GM23338 (cell line): ENCODE measurements around the gene PTPRH. TPM values are rescaled to one million over a fixed set of nuclear protein-coding genes. Genes with fewer than 3 reads are reported as not detected.

ENCODE experiments used
- ATAC-seq: fragments of 200-7000 bp; cut with Tn5 transposase; 3 replicates; pipeline ENCODE4 v1.9.1; 2020
- DNase-seq: peaks from one replicate; pipeline ENCODE4 v3.0.0-alpha.2; 2015; ENCODE audit warnings: low spot score
- H2AFZ ChIP-seq: fragments of 200-600 bp; sonication (generic); 2 replicates; pipeline ENCODE4 v1.8.0; 2016; ENCODE audit warnings: antibody characterized with exemption, mild to moderate bottlenecking, moderate library complexity
- H3F3A ChIP-seq: fragments of 200-600 bp; sonication (generic); replicated peaks from 2 replicates; pipeline ENCODE4 v1.8.0; 2017; ENCODE audit warnings: antibody characterized with exemption, mixed run types, low read depth
- H3K27ac ChIP-seq: fragments of 200-600 bp; sonication (generic); 2 replicates; pipeline ENCODE4 v1.6.1; 2016; ENCODE audit warnings: low read depth
- H3K27me3 ChIP-seq: fragments of 200-600 bp; sonication (generic); 2 replicates; pipeline ENCODE4 v1.8.0; 2016; ENCODE audit warnings: mild to moderate bottlenecking, mixed run types, moderate library complexity; ENCODE audit not compliant: insufficient read depth
- H3K36me3 ChIP-seq: fragments of 200-600 bp; sonication (generic); 2 replicates; pipeline ENCODE4 v1.8.0; 2016; ENCODE audit warnings: mild to moderate bottlenecking; ENCODE audit not compliant: insufficient read depth
- H3K4me1 ChIP-seq: fragments of 200-600 bp; sonication (generic); 2 replicates; pipeline ENCODE4 v1.8.0; 2016; ENCODE audit warnings: mild to moderate bottlenecking, moderate library complexity; ENCODE audit not compliant: insufficient read depth
- H3K4me2 ChIP-seq: fragments of 200-600 bp; sonication (generic); 2 replicates; pipeline ENCODE4 v1.7.1; 2017; ENCODE audit warnings: mixed run types
- H3K4me3 ChIP-seq: fragments of 200-600 bp; sonication (generic); 2 replicates; pipeline ENCODE4 v1.6.1; 2016; ENCODE audit warnings: mixed run types
- H3K79me2 ChIP-seq: fragments of 200-600 bp; sonication (generic); replicated peaks from 2 replicates; pipeline ENCODE4 v1.8.0; 2017; ENCODE audit warnings: mild to moderate bottlenecking; ENCODE audit not compliant: insufficient read depth
- H3K9me2 ChIP-seq: fragments of 200-600 bp; sonication (generic); 2 replicates; pipeline ENCODE4 v1.8.0; 2017; ENCODE audit not compliant: insufficient read depth
- H4K20me1 ChIP-seq: fragments of 200-600 bp; sonication (generic); replicated peaks from 2 replicates; pipeline ENCODE4 v1.8.0; 2017; ENCODE audit warnings: mild to moderate bottlenecking; ENCODE audit not compliant: insufficient read depth
- H3K27ac Mint-ChIP-seq: 2 replicates; pipeline ENCODE4 v1.8.0; 2020; ENCODE audit warnings: inconsistent platforms, mild to moderate bottlenecking, moderate library complexity, mixed read lengths
- H3K27me3 Mint-ChIP-seq: 3 replicates; pipeline ENCODE4 v1.8.0; 2022; ENCODE audit warnings: low read depth, mild to moderate bottlenecking, moderate library complexity, mixed read lengths, inconsistent platforms; ENCODE audit not compliant: insufficient read depth, poor library complexity
- H3K36me3 Mint-ChIP-seq: 3 replicates; pipeline ENCODE4 v1.8.0; 2021; ENCODE audit warnings: low read depth, mild to moderate bottlenecking, inconsistent platforms, moderate library complexity, mixed read lengths
- H3K4me1 Mint-ChIP-seq: 3 replicates; pipeline ENCODE4 v1.8.0; 2020; ENCODE audit warnings: mild to moderate bottlenecking, inconsistent platforms, mixed read lengths
- H3K4me3 Mint-ChIP-seq: 3 replicates; pipeline ENCODE4 v1.8.0; 2021; ENCODE audit warnings: moderate library complexity, mild to moderate bottlenecking, inconsistent platforms, mixed read lengths
- H3K9me3 Mint-ChIP-seq: 3 replicates; pipeline ENCODE4 v1.8.0; 2020; ENCODE audit warnings: moderate library complexity, mild to moderate bottlenecking, inconsistent platforms, mixed read lengths
- CREB1 ChIP-seq: fragments of 250-450 bp; sonication (Bioruptor Pico); IDR thresholded peaks from 2 replicates; pipeline ENCODE4 v1.5.0; 2020; ENCODE audit warnings: low read depth, mild to moderate bottlenecking, moderate library complexity
- JUNB ChIP-seq: IDR thresholded peaks from one replicate; pipeline ENCODE4 v1.6.1; 2016; ENCODE audit warnings: antibody characterized with exemption; ENCODE audit not compliant: unreplicated experiment
- NANOG ChIP-seq: IDR thresholded peaks from 2 replicates; pipeline ENCODE4 v1.6.1; 2016; ENCODE audit warnings: antibody characterized with exemption, borderline replicate concordance
- REST ChIP-seq: IDR thresholded peaks from one replicate; pipeline ENCODE4 v1.6.1; 2018; ENCODE audit warnings: antibody characterized with exemption; ENCODE audit not compliant: unreplicated experiment
- polyA plus RNA-seq: library from polyadenylated mRNA; unstranded; fragments of >200 nt; fragmentation: Nextera tagmentation; extraction: Ambion mirVana; gene quantifications from 2 replicates; pipeline ENCODE4 v1.2.1, GENCODE V29; 2016
- total RNA-seq: library from RNA; depleted of rRNA; stranded (reverse); fragments of >200 nt; shearing (Covaris generic); gene quantifications from 2 replicates; pipeline ENCODE4 v1.2.3, GENCODE V29; 2014
- TF ChIP-seq, protein P1 (sequence below): fragments of 250-450 bp; sonication (Bioruptor Pico); IDR thresholded peaks from 2 replicates; pipeline ENCODE4 v1.5.0; 2020; ENCODE audit warnings: mild to moderate bottlenecking, moderate library complexity

Gene PTPRH
- total and polyA plus RNA-seq, 2 experiments from 2014 or later = 0.16 to 2.1 TPM

- Histone ChIP-seq H3K9me2 (no peaks in the 10 kb centered on the region), H4K20me1 (peaks cover 51% of the 10 kb centered on the region), H3K4me2 (peak overlapping the region; percentile 98), H3K4me1 (peaks cover 30% of the 10 kb centered on the region), H3K27ac (no peak overlapping the region; the same call in 1 of the 2 replicates), H3F3A (peaks cover 21% of the 10 kb centered on the region), H3K27me3 (no peaks in the 10 kb centered on the region), H3K36me3 (no peaks in the 10 kb centered on the region), H3K4me3 (peak overlapping the region; percentile 90), H3K79me2 (peaks cover 64% of the 10 kb centered on the region), H2AFZ (no peak overlapping the region)
- H3K4me3 Mint-ChIP-seq = peak overlapping the region; percentile 98
- DNase-seq (no peak), ATAC-seq (no peak)
- H3K27ac Mint-ChIP-seq = no peak overlapping the region
- TF ChIP-seq CREB1 (no peak), NANOG (no peak), JUNB (no peak), REST (no peak)
- H3K27me3 Mint-ChIP-seq = peaks cover 19% of the 10 kb centered on the region
- H3K9me3 Mint-ChIP-seq = no peaks in the 10 kb centered on the region
- H3K36me3 Mint-ChIP-seq = no peaks in the 10 kb centered on the region; the same call in 2 of the 3 replicates
- peaks cover 56% of the 10 kb centered on the region for H3K4me1 Mint-ChIP-seq
Observed at GRCh38 chr19:55256562-55257460, 47.5 kb upstream of the PTPRH start.

DNA sequence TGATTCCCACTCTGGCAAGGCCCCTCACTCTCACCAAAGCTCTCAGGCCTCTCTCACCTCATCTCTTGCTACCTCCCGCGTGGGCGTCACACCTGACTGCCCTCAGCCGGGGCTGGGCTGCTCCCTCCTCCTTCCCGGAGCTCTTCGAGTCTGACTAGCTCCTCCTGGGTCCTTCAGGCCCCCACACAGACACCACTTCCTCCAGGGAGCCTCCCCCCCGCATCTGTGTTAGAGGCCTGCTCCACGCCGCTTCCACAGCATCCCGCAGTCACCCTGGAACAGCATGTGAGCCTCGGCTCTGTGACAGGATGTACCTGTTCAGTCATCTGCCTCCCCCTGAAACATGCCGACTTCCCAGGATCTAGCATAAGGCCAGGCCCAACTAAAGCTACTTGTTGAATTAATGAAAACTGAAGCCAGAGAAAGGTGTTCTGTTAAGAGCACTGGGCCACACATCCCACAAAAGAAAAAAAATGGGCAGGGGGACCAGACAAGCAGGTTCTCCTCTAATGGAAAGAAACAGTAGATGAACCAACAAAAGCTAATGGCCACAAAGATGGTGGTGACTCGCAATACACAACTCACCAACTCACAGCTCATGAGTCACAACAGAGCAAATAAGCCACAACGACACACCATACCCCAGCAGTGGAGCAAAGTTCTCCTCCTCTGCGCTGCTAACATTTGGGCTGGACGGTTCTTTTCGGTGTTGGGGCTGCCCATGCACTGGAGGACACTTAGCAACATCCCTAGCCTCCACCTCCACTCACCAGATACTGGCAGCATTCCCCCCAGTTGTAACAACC is 46.5 kb upstream of the PTPRH start:
- H3K4me3 ChIP-seq = 0 out of 2 replicates have a peak overlapping the region, but pooled peaks have one; percentile 26
- H3K27ac Mint-ChIP-seq = peak overlapping the region; percentile 79; the same call in 1 of the 2 replicates

More for the DNA sequence above, 46.5 kb upstream of the PTPRH start:
- Histone ChIP-seq H3K9me2 (no peaks in the 10 kb centered on the region), H3K79me2 (peaks cover 74% of the 10 kb centered on the region), H3K27ac (no peak overlapping the region), H3K4me1 (peaks cover 30% of the 10 kb centered on the region), H4K20me1 (peaks cover 51% of the 10 kb centered on the region), H3K4me2 (0 out of 2 replicates have a peak overlapping the region, but pooled peaks have one; percentile 38), H3F3A (peaks cover 17% of the 10 kb centered on the region), H3K36me3 (no peaks in the 10 kb centered on the region), H2AFZ (no peak overlapping the region), H3K27me3 (no peaks in the 10 kb centered on the region)
- DNase-seq = no peak
- ATAC-seq = no peak
- Mint-ChIP-seq H3K4me3 (peak overlapping the region; percentile 98), H3K27me3 (peaks cover 20% of the 10 kb centered on the region), H3K4me1 (peaks cover 56% of the 10 kb centered on the region), H3K36me3 (no peaks in the 10 kb centered on the region; the same call in 2 of the 3 replicates), H3K9me3 (no peaks in the 10 kb centered on the region)
- TF ChIP-seq, protein P1, sequence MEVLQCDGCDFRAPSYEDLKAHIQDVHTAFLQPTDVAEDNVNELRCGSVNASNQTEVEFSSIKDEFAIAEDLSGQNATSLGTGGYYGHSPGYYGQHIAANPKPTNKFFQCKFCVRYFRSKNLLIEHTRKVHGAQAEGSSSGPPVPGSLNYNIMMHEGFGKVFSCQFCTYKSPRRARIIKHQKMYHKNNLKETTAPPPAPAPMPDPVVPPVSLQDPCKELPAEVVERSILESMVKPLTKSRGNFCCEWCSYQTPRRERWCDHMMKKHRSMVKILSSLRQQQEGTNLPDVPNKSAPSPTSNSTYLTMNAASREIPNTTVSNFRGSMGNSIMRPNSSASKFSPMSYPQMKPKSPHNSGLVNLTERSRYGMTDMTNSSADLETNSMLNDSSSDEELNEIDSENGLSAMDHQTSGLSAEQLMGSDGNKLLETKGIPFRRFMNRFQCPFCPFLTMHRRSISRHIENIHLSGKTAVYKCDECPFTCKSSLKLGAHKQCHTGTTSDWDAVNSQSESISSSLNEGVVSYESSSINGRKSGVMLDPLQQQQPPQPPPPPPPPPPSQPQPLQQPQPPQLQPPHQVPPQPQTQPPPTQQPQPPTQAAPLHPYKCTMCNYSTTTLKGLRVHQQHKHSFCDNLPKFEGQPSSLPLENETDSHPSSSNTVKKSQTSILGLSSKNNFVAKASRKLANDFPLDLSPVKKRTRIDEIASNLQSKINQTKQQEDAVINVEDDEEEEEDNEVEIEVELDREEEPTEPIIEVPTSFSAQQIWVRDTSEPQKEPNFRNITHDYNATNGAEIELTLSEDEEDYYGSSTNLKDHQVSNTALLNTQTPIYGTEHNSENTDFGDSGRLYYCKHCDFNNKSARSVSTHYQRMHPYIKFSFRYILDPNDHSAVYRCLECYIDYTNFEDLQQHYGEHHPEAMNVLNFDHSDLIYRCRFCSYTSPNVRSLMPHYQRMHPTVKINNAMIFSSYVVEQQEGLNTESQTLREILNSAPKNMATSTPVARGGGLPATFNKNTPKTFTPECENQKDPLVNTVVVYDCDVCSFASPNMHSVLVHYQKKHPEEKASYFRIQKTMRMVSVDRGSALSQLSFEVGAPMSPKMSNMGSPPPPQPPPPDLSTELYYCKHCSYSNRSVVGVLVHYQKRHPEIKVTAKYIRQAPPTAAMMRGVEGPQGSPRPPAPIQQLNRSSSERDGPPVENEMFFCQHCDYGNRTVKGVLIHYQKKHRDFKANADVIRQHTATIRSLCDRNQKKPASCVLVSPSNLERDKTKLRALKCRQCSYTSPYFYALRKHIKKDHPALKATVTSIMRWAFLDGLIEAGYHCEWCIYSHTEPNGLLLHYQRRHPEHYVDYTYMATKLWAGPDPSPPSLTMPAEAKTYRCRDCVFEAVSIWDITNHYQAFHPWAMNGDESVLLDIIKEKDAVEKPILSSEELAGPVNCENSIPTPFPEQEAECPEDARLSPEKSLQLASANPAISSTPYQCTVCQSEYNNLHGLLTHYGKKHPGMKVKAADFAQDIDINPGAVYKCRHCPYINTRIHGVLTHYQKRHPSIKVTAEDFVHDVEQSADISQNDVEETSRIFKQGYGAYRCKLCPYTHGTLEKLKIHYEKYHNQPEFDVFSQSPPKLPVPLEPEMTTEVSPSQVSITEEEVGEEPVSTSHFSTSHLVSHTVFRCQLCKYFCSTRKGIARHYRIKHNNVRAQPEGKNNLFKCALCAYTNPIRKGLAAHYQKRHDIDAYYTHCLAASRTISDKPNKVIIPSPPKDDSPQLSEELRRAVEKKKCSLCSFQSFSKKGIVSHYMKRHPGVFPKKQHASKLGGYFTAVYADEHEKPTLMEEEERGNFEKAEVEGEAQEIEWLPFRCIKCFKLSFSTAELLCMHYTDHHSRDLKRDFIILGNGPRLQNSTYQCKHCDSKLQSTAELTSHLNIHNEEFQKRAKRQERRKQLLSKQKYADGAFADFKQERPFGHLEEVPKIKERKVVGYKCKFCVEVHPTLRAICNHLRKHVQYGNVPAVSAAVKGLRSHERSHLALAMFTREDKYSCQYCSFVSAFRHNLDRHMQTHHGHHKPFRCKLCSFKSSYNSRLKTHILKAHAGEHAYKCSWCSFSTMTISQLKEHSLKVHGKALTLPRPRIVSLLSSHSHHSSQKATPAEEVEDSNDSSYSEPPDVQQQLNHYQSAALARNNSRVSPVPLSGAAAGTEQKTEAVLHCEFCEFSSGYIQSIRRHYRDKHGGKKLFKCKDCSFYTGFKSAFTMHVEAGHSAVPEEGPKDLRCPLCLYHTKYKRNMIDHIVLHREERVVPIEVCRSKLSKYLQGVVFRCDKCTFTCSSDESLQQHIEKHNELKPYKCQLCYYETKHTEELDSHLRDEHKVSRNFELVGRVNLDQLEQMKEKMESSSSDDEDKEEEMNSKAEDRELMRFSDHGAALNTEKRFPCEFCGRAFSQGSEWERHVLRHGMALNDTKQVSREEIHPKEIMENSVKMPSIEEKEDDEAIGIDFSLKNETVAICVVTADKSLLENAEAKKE = no peak
